Activated gamma-delta T cell treated with anti-CD3 and anti-CD28 coated beads, Interleukin-2, amount 50 U/mL, for 16 hours (primary cell): ENCODE measurements around the gene SPON2.
"Not testable (repeated sequence)": the region's sequence is repeated elsewhere in the genome, so short reads cannot be mapped to it uniquely, and the experiment has no call there.

Experiments used
- DNase-seq: peaks from one replicate; pipeline ENCODE4 v3.0.0-alpha.2; 2020; ENCODE audit warnings: low read depth

The SPON2 gene

DNA sequence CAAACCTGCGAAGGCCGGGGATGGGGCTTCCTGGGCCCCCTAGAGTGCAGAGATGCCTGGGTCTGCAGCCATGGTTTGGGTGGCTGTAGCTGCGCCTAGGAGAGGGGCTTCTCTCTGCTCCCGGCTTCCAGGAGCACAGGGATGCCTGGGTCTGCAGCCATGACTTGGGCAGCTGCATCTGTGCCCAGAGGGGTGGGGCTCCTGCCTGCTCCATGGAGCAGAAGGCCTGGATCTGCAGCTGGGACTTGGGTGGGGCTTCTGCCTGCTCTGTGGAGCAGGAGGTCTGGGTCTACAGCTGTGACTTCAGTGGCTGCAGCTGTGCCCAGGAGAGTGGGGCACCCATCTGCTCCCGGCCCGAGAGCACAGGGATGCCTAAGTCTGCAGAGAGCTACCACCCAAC is 20.8 kb downstream of the SPON2 start:
- DNase-seq = no peak

DNA sequence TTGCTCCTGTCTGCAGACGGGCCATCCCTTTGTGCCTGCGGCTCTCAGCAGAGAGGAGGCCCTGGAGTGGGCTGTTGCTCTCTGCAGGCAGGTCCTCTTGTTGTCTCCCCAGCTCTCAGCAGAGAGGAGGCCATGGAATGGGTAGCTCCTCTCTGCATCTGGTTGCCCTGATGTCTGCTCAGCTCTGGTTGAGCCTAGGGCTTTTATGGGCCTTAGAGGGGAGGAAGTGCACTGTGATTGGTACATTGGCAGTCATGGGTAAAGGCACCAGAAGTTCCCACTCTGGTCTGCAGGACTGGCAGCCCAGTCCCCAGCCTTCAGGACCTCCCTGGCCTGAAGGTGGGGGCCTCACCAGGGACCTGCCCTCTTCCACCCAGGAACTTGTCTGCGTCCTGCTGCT is 21.5 kb downstream of the SPON2 start:
- DNase-seq = no peak

DNA sequence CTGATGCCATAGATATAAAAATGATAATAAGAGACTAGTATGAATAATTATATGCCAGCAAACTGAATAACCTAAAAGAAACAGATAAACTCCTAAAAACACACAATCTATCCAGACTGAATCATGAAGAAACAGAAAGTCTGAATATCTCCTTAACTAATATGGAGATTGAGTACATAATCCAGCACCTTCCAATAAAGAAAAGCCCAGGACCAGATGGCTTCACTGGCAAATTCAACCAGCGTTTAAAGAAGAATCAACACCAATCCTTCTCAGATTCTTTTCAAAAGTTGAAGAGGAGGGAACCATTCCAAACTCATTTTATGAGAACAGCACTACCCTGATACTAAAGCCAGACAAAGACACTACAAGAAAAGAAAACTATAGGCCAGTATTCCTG is 32.5 kb downstream of the SPON2 start:
- no peak for DNase-seq

DNA sequence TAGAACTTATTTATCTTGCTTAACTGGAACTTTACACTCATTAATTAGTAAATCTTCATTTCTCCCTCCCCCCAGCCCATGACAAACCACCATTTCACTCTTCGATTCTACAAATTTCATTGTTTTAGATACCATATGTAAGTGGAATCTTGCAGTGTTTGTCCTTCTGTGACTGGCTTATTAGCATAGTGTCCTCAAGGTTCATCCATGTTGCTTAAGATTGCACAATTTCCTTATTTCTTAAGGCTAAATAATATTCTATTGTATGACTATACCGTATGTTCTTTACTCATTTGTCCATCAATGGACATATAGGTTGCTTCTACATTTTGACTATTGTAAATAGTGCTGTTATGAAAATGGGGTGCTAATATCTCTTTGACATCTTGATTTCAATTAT is 34.5 kb downstream of the SPON2 start:
- no peak for DNase-seq

DNA sequence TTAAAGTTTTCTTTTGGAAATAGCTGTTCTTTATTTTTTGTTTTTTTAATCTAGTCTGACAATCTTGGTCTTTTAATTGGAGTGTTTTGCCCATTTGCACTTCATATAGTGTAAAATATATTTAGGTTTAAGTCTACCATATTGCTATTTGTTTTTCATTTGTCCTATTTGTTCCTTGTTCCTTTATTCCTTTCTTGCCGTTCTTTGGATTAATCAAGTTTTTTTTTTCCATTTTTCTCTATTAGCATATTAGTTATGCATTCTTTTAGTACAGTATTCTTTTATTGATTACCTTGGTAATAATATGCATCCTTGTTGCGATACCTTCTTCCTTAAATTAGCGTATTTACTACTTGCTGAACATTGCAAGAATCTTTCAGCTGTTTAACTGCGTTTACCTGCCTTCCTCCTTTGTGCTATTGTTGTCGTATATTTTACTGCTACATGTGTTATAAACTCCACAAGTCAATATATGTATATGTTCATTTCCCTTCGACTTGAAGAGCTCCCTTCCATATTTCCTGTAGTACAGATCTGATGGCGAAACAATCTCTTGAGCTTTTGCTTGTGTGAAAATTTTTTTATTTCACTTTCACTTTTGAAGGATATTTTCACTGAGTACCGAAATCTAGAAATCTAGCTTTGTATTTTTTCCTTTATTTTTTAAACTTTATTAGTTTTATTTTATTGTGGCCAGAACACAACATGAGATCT is 35.2 kb downstream of the SPON2 start:
- DNase-seq = no peak

DNA sequence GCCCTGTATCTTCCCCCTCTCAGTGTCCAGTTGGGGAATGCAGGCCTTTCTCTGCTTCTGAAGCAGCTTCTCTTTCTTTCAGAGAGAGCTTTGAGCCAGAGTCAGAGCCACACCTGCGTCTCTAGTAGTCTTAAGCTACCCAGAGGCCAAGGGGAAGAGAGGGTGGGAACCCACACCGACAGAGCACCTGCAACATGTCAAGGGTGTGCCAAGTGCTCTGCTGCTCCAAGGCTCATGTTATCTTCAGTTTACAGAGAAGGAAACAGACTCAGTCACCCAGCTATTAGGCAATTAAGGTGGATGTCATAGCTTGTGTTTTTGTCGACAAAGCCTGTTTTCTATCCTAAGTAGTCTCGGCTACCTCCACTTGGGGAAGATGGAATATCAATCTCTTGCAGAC is 36.3 kb downstream of the SPON2 start:
- no peak for DNase-seq

DNA sequence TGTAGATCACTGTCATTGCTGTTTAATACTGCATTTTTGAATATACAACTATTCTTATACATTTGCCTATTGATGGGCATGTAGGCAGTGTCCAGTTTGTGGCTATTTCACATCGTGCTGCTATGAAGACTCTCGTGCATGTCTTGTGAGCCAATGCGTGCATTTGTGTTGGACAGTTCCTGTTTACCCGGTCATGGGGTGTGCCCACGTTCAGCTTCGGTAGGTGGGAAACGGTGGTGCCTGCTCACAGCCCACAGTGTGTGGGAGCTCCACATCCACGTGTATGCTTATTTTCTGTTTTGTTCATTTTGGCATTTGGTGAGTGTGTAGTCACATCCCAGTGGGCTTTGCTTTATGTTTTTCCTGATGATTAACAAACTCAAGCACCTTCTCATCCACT is 39.4 kb downstream of the SPON2 start:
- DNase-seq = no peak

DNA sequence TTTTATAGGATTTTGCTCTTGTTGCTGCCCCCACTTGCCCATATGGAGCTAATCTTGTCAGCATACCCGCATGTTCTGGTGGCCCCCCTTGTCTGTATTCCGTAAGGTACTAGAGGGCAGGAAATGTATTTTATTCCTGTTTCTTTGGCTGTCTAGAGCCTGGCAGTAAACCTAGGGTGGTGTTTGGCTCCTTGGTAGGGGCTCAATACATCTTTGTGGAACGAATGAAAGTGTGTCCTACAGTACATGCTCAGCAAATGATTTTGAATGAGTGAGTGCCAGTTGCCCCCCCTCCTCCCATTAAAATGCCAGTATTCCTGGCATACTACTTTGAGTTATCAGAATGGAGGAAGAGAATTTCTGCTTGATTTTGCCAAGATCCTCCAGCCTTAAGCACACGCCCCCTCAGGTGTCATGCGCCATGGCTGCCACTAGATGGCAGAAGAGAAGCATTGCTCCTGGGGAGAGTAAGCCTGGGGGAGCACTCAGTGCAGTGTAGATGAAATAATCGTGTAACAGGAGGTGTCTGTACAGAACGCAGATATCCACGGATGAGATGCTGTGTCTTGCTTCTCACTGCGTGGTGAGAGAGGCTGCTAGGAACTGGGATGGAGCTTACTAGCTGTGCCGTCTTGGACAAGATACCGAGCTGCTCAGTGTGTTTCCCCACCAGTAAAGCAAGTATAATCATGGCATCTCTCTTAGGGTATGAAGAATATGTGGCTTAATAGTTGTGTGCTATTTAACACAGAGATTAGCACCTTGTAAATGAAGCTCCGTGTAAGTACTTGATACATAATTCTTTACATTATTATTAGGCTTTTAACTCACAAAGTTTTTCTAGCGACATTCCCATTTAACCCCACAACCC is 41.8 kb downstream of the SPON2 start:
- peak; percentile 62 for DNase-seq

DNA sequence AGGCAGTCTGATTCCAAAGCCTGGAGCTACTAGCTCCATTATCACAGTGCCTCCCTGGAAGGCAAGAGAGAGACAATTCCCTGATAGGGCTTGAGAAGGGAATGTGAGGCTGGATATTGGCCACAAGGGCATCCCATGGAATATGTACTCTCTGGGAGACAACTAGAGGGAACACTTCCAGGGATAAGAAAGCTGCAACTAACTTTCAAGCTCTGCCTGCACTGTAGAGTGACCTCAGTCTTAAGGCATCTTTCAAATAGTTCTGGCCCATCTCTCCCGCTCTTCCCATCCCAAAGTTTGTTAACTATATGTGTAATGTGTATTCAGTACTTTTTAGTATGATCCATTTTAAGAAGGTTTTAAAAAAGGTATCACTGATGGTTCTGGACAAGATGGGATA is 45.9 kb downstream of the SPON2 start:
- no peak for DNase-seq

DNA sequence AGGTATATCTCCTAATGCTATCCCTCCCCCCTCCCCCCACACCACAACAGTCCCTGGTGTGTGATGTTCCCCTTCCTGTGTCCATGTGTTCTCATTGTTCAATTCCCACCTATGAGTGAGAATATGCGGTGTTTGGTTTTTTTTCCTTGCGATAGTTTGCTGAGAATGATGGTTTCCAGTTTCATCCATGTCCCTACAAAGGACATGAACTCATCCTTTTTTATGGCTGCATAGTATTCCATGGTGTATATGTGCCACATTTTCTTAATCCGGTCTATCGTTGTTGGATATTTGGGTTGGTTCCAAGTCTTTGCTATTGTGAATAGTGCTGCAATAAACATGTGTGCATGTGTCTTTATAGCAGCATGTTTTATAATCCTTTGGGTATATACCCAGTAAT is 46.9 kb downstream of the SPON2 start:
- not testable (repeated sequence) for DNase-seq

DNA sequence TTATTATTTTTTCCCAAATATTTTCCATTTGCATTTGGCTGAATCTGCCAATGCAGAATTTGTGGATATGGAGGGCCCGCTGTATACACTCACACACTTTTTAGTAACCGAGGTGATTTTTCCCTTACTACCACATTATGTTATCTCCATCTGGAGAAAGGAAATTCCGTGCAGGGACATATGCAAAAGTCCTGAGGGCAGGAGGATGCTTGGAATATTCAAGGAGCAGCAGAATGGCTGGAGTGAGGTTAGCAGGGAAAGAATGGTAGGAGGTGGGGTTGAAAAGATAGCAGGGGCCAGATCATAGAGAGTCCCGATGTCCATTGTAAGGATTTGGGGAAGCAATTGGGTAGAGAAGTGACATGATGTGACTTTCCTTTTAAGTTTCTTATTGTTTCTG is 47.6 kb downstream of the SPON2 start:
- no peak for DNase-seq

DNA sequence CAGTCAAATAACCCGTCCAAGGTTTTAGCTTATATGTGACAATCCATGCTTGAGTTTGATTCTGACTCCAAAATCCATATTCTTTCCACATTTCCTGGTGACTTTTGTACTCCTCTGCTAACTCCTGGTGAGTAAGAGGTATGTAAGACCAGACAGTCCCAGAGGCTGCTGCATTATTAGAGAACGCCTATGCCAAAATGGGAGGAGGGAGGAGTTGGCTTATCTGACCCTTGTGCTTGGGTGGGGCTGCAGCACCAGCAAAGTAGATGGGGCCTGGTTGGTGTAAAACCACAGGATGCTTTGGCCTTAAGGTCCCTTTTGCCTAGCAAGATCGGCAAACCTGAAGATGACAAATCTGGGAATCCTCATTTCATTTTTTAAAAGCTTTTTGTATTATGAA is 49.9 kb downstream of the SPON2 start:
- DNase-seq = no peak
